22Rv1 (cell line): Measurements from ENCODE around the gene ANKRD13C.

Experiments used
- H3K27ac ChIP-seq: fragments of 450-650 bp; 2 replicates; pipeline ENCODE4 v1.5.1; 2017
- CTCF ChIP-seq: fragments of 450-650 bp; IDR thresholded peaks from 2 replicates; pipeline ENCODE4 v1.5.1; 2017; ENCODE audit warnings: mild to moderate bottlenecking
- ZFX ChIP-seq: fragments of 450-650 bp; IDR thresholded peaks from 2 replicates; pipeline ENCODE4 v1.6.1; 2017; ENCODE audit warnings: antibody characterized with exemption, borderline replicate concordance

Gene ANKRD13C

GRCh38 chr1:70317087-70317486 is 37.4 kb downstream of the ANKRD13C start:
- TF ChIP-seq CTCF (no peak), ZFX (no peak)
- H3K27ac ChIP-seq = no peak overlapping the region

- no peak overlapping the region for H3K27ac ChIP-seq
- no peak for TF ChIP-seq ZFX
- no peak for TF ChIP-seq CTCF
These were observed 38.7 kb downstream of the ANKRD13C start for GRCh38 chr1:70315782-70316181.

GRCh38 chr1:70314706-70315304 is 39.7 kb downstream of the ANKRD13C start:
- TF ChIP-seq CTCF (no peak), ZFX (no peak)
- H3K27ac ChIP-seq = no peak overlapping the region

- TF ChIP-seq CTCF (no peak), ZFX (no peak)
- H3K27ac ChIP-seq = no peak overlapping the region
These were observed 43.2 kb downstream of the ANKRD13C start for GRCh38 chr1:70311369-70311768.

- TF ChIP-seq ZFX (no peak), CTCF (no peak)
- H3K27ac ChIP-seq = no peak overlapping the region
These were observed 55.0 kb downstream of the ANKRD13C start for GRCh38 chr1:70299472-70299871.

GRCh38 chr1:70295749-70296148 is 58.8 kb downstream of the ANKRD13C start:
- H3K27ac ChIP-seq = no peak overlapping the region
- TF ChIP-seq CTCF = no peak
- no peak for TF ChIP-seq ZFX

- TF ChIP-seq ZFX (no peak), CTCF (no peak)
These were observed 61.2 kb downstream of the ANKRD13C start for GRCh38 chr1:70293186-70293843.

More at GRCh38 chr1:70293186-70293843, 61.2 kb downstream of the ANKRD13C start:
- H3K27ac ChIP-seq = no peak overlapping the region
